HG02943 (cell line): ENCODE results near the gene CCDC78.
"Not testable (repeated sequence)": the region's sequence is repeated elsewhere in the genome, so short reads cannot be mapped to it uniquely, and the experiment has no call there.

Source experiments
- ATAC-seq: cut with Tn5 transposase; IDR thresholded peaks from one replicate; pipeline ENCODE4 v1.9.1; 2021; ENCODE audit warnings: mild to moderate bottlenecking, low read depth, moderate library complexity; ENCODE audit not compliant: unreplicated experiment

Gene CCDC78

GRCh38 chr16:700684-701584 lies 25.3 kb downstream of the CCDC78 start:
- no peak for ATAC-seq

- ATAC-seq: no peak
These were observed 27.2 kb downstream of the CCDC78 start for GRCh38 chr16:698911-699671.

- no peak for ATAC-seq
These were observed 30.7 kb downstream of the CCDC78 start for GRCh38 chr16:695355-696089.

- no peak for ATAC-seq
These were observed 31.3 kb downstream of the CCDC78 start for GRCh38 chr16:694863-695354.

- ATAC-seq: no peak
These were observed 31.9 kb downstream of the CCDC78 start for GRCh38 chr16:694187-694862.

- ATAC-seq: no peak
These were observed 32.5 kb downstream of the CCDC78 start for GRCh38 chr16:693766-694165.

- no peak for ATAC-seq
These were observed 32.9 kb downstream of the CCDC78 start for GRCh38 chr16:693364-693763.

GRCh38 chr16:692356-693108 lies 33.7 kb downstream of the CCDC78 start:
- no peak for ATAC-seq

GRCh38 chr16:691242-691641 lies 35.0 kb downstream of the CCDC78 start:
- not testable (repeated sequence) for ATAC-seq

- ATAC-seq: no peak
These were observed 36.9 kb downstream of the CCDC78 start for GRCh38 chr16:689175-689897.

- ATAC-seq: no peak
These were observed 38.7 kb downstream of the CCDC78 start for GRCh38 chr16:687499-687898.

GRCh38 chr16:686459-687260 lies 39.6 kb downstream of the CCDC78 start:
- no peak for ATAC-seq

GRCh38 chr16:685967-686366 lies 40.3 kb downstream of the CCDC78 start:
- no peak for ATAC-seq

- no peak for ATAC-seq
These were observed 41.1 kb downstream of the CCDC78 start for GRCh38 chr16:684961-685696.

- ATAC-seq: peak; percentile 62
These were observed 42.0 kb downstream of the CCDC78 start, which contains the start of gene JMJD8 for GRCh38 chr16:684071-684794. TSS of gene JMJD8 (minus strand) at chr16:684334. CDS start at chr16:684319, 15 bp downstream.

- no peak for ATAC-seq
These were observed 42.7 kb downstream of the CCDC78 start for GRCh38 chr16:683396-684070.
